Skeletal muscle tissue (tissue), 4 donors: ENCODE data around the gene TNNC1. TPM values are rescaled to one million over a fixed set of nuclear protein-coding genes. Genes with fewer than 3 reads are reported as not detected.
A peak's percentile ranks its signal among the peaks of the same experiment; 100 is the strongest.

Experiments used
- H3K27ac ChIP-seq: one replicate; pipeline ENCODE4 v1.7.0; 2013; ENCODE audit warnings: mild to moderate bottlenecking, low read depth, low read length, inconsistent platforms
- H3K27me3 ChIP-seq, 3 donors: one replicate each; pipeline ENCODE4 v1.7.0; 2013; ENCODE audit warnings: low read length in 3 of 3; ENCODE audit not compliant: control insufficient read depth in 3 of 3, insufficient read depth in 3 of 3
- H3K36me3 ChIP-seq, 3 donors: one replicate each; pipeline ENCODE4 v1.7.0; 2013; ENCODE audit warnings: low read length in 3 of 3; ENCODE audit not compliant: control insufficient read depth in 3 of 3, insufficient read depth in 3 of 3
- H3K4me1 ChIP-seq, 3 donors: one replicate each; pipeline ENCODE4 v1.7.0; 2013; ENCODE audit warnings: low read length in 3 of 3, mild to moderate bottlenecking in 3 of 3; ENCODE audit not compliant: control insufficient read depth in 3 of 3, insufficient read depth in 3 of 3
- H3K4me3 ChIP-seq, 3 donors: one replicate each; pipeline ENCODE4 v1.7.0; 2013; ENCODE audit warnings: low read length in 3 of 3
- H3K9ac ChIP-seq, 3 donors: one replicate each; pipeline ENCODE4 v1.7.0; 2013; ENCODE audit warnings: low read length in 3 of 3, mild to moderate bottlenecking in 3 of 3, moderate library complexity in 2 of 3, low read depth in 1 of 3
- H3K9me3 ChIP-seq, 3 donors: one replicate each; pipeline ENCODE4 v1.7.0; 2013; ENCODE audit warnings: low read length in 3 of 3; ENCODE audit not compliant: control insufficient read depth in 3 of 3
- total RNA-seq: library from RNA; depleted of rRNA; stranded (reverse); fragments of >200 nt; gene quantifications from one replicate; pipeline ENCODE4 v1.2.3, GENCODE V29; 2014
- donor health status: Osteomylitis.

The TNNC1 gene
- total RNA-seq, 1 donor from 2014 or later: 461 TPM

DNA sequence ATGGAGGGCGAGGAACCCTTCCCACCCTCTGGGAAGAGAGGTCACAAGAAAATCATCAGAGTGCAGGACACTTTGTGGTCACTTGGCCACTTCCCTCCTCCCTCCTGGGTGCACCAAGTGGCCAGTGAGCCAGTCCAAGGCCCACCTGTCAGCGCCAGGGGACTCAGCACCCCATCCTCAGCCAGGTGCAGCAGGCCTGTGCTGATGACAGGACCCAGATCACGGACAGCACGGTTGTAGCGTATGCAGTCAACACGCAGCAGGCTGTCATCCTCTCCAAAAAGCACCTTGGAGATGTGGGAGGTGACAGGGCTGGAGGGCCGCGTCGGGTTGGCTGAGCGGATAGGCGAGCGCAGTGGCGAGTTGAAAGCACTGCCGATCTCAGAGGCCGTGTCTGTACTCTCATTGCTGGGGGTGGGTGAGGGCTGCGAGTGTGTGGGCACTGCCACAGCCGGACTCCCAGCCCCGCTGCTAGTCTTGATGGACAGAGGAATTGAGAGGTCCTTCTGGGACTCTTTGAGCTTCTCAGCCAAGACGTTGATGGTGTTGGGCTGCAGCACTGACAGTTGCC, 50.5 kb downstream of the TNNC1 start:
- peaks cover 80 to 86% (median 81%) of the 10 kb centered on the region in 3 donors for H3K36me3 ChIP-seq
- no peaks in the 10 kb centered on the region for H3K27me3 ChIP-seq
- no peak overlapping the region for H3K9ac ChIP-seq
- no peaks in the 10 kb centered on the region for H3K9me3 ChIP-seq
- no peak overlapping the region for H3K27ac ChIP-seq
- H3K4me1 ChIP-seq: peaks cover 12 to 14% (median 13%) of the 10 kb centered on the region in 3 donors
- H3K4me3 ChIP-seq: no peak overlapping the region

DNA sequence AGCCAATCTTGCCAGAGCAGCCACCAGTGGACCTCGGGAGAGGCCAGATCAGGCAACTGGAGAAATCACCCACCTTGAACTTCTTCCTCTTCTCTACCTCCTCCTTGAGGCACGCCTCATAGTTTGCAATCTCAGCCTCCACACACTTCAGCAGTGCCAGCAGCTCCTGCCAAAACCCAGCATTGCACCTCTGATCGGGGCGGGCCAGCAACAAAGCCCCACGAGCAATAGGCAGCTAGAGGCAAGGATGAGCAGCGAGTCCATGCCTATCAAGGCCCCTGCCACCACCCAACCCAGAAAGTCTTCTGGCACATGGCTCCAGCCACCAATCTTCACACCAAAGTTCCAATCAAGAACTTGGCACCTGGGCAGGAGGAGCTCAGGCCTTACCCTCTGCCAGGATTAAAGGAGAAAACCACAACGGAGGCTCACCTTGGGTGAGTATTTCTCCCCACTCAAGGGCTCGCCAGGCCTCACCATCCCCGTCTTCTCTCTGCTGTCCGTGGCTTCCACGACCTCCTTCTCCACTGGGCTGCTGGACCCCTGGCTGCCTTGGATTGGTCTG, 51.1 kb downstream of the TNNC1 start:
- no peaks in the 10 kb centered on the region for H3K27me3 ChIP-seq
- no peak overlapping the region for H3K9ac ChIP-seq
- H3K36me3 ChIP-seq: peaks cover 74 to 81% (median 78%) of the 10 kb centered on the region in 3 donors
- H3K4me1 ChIP-seq: peaks cover 7 to 8% (median 7%) of the 10 kb centered on the region in 3 donors
- H3K9me3 ChIP-seq: no peaks in the 10 kb centered on the region
- H3K4me3 ChIP-seq: no peak overlapping the region
- no peak overlapping the region for H3K27ac ChIP-seq

DNA sequence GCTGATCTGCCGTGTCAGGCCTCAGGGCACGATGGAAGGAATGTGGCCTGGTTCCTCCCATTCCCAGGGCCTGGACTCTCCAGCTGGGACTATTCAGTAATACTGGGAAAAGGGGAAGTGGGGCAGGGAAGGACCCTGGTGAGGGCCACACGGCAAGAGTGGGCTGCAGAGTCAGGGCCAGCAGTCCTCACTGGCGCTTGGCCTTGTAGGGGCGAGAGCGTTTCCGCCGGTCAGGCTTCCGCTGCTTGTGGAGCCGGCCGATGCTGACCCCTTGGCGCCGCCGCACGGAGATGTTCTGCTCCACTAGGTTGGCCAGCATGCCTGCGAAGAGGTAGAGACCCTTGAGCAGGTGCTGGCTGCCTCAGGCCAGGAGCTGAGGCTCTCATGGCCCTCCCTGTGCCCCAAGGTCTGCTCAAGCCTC, 51.7 kb downstream of the TNNC1 start:
- no peaks in the 10 kb centered on the region for H3K9me3 ChIP-seq
- no peak overlapping the region for H3K27ac ChIP-seq
- peaks cover 4 to 7% (median 5%) of the 10 kb centered on the region in 3 donors for H3K4me1 ChIP-seq
- H3K27me3 ChIP-seq: no peaks in the 10 kb centered on the region
- peaks cover 68 to 74% (median 72%) of the 10 kb centered on the region in 3 donors for H3K36me3 ChIP-seq
- H3K9ac ChIP-seq: peak overlapping the region in 1 of 3 donors; percentile 3
- H3K4me3 ChIP-seq: no peak overlapping the region

DNA sequence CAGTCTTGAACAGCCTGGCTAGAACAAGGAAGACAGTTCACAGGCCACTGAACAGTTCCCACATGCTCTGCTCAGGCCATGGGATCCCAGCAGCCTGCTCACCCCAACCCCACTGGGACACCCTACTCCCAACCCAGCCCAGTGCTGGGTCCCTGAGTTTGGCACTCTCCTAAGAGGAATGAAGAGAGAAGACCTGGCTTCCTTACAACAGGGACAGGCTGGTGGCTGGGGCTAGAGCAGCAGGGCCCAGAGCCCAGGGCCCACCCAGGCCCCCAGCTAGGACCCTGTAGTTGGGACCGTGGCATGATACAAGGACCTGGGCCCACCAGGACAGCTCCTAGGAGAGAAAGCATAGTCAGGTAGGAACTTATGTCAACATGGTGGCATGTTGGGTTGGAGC, 52.3 kb downstream of the TNNC1 start:
- H3K4me1 ChIP-seq: peaks cover 4 to 7% (median 5%) of the 10 kb centered on the region in 3 donors
- no peak overlapping the region for H3K9ac ChIP-seq
- no peaks in the 10 kb centered on the region for H3K9me3 ChIP-seq
- H3K27me3 ChIP-seq: no peaks in the 10 kb centered on the region
- H3K4me3 ChIP-seq: no peak overlapping the region
- no peak overlapping the region for H3K27ac ChIP-seq
- H3K36me3 ChIP-seq: peaks cover 62 to 68% (median 67%) of the 10 kb centered on the region in 3 donors

Other genes with a start within 250 kb of the TNNC1 start
- gene TLR9, start 228.4 kb downstream of the TNNC1 start, total RNA-seq: not detected
- gene TWF2, start 214.9 kb downstream of the TNNC1 start, total RNA-seq: 18.8 TPM
- gene PPM1M, start 208.3 kb downstream of the TNNC1 start, total RNA-seq: 8.4 TPM
- 69.9 TPM for gene WDR82, start 175.4 kb downstream of the TNNC1 start, total RNA-seq
- 4.2 TPM for gene GLYCTK, start 166.2 kb downstream of the TNNC1 start, total RNA-seq
- 2.1 TPM for gene DNAH1, start 137.7 kb downstream of the TNNC1 start, total RNA-seq
- 60.0 TPM for gene BAP1, start 44.0 kb downstream of the TNNC1 start, total RNA-seq
- gene PHF7, start 43.4 kb downstream of the TNNC1 start, total RNA-seq: 5.2 TPM
- gene SEMA3G, start 8.9 kb downstream of the TNNC1 start, total RNA-seq: 4.7 TPM
- gene NISCH, start 1.6 kb upstream of the TNNC1 start, total RNA-seq: 43.3 TPM
- gene STAB1, start 41.3 kb upstream of the TNNC1 start, total RNA-seq: 67.3 TPM
- 20.9 TPM for gene NT5DC2, start 79.8 kb upstream of the TNNC1 start, total RNA-seq
- 1.0 TPM for gene UQCC5, start 82.6 kb upstream of the TNNC1 start, total RNA-seq
- gene PBRM1, start 231.9 kb upstream of the TNNC1 start, total RNA-seq: 62.6 TPM
- 45.4 TPM for gene GNL3, start 232.0 kb upstream of the TNNC1 start, total RNA-seq